HG03378 (cell line): Measurements from ENCODE around the gene MBNL1.
"Not testable (repeated sequence)": the region's sequence is repeated elsewhere in the genome, so short reads cannot be mapped to it uniquely, and the experiment has no call there.

ENCODE experiments used
- ATAC-seq: cut with Tn5 transposase; IDR thresholded peaks from one replicate; pipeline ENCODE4 v1.9.1; 2021; ENCODE audit warnings: mild to moderate bottlenecking, moderate library complexity; ENCODE audit not compliant: unreplicated experiment

The MBNL1 gene

DNA sequence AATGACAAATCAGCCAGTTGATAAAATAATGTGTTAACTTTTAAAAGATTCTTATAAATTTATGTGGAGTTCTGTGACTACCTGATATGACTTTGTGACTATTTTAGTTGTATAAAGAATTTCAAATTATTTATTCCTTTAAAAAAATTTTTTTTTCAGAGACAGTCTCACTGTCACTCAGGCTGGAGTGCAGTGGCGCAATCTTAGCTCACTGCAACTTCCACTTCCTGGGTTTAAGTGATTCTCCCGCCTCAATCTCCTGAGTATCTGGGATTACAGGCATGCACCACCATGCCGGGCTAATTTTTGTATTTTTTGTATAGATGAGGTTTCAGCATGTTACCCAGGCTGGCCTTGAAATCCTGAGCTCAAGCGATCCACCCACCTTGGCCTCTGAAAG, 48.5 kb downstream of the MBNL1 start:
- no peak for ATAC-seq

DNA sequence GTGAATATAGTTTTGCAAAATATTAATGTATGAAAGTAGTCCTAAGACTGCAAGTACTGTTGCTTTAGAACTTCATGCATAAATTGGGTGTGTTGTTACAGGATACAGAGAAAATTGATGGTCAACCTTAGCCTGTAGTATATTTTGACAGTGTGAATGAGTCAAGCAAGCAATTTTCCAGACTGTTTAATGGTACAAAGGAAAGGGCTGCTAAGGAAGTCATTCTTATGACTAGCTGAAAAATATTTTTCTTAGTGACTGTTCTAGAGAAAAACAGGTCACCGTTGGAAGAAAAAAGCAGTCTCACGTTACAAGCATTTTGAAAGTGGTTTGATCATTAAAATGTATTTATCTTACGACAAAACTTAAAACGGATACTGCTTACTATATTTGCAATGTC, 49.2 kb downstream of the MBNL1 start:
- no peak for ATAC-seq

DNA sequence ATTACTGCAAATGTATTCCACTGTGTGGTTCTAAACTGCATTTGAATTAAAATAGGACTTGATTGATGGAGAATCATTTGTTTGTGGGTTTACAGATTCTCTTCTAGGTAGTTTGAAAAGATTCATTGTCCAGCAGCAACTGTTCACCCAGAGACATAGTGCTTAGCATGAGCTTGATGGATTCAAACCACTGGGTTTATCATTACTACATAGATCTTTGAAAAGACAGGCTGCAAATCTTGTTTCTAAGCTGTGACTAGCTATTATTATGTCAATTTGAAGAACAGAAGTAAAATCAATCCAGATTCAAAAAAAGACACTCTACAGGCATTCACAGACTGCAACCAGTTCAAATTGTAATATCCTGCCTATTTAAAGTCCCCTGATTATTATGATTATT, 49.8 kb downstream of the MBNL1 start:
- no peak for ATAC-seq

DNA sequence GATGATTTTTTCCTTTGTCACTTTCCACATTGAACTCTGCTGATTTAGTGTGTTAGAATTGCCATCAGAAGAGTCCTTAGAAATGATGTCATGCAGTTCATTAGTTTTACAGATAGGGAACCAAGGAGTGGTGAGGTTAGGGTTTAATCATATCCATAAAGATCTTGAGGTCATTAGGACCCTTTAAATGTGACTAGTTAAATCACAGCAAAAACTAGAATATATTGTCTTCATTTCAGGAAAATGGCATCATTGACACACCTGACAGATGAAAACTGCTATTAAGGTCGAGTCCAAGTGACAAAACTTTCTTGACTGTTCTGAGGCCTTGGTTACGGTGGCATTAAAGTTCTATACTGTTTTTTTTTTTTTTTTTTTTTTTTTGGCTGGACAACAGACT, 50.5 kb downstream of the MBNL1 start:
- ATAC-seq = no peak

DNA sequence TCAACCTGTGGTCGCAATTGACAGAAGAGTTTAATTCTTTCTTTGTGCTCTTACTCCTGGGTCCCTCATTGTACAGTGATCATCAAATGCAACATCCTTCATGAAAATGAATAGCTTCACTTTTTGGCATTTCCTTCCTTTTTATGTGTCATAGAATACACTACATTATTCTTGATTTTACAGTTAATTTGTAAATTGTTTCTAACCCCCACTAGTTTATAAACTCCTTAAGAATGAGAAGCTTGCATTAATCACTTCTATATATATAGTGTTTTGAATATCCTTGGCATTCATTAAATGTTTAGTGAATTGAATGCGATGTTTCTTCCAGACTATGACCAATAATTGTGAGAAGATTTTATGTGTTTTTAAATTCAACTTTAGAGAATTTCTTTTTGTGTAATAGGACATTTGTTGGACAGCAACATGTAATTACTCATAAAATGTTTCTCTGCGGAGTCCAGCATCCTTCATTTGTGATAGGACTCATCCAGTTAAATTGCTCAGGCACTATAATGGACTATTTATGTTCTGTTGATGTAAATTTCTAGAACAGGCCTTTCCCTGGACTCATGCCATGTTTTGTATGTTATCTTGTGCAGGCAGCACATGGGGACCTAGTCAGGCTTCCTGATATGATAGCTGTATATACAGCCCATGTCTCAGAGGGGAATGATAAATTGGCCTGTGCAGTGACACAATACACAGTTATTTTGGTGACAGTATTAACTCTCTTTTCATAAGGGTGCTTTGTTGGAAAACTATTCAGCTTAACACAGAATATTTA, 51.3 kb downstream of the MBNL1 start:
- no peak for ATAC-seq

DNA sequence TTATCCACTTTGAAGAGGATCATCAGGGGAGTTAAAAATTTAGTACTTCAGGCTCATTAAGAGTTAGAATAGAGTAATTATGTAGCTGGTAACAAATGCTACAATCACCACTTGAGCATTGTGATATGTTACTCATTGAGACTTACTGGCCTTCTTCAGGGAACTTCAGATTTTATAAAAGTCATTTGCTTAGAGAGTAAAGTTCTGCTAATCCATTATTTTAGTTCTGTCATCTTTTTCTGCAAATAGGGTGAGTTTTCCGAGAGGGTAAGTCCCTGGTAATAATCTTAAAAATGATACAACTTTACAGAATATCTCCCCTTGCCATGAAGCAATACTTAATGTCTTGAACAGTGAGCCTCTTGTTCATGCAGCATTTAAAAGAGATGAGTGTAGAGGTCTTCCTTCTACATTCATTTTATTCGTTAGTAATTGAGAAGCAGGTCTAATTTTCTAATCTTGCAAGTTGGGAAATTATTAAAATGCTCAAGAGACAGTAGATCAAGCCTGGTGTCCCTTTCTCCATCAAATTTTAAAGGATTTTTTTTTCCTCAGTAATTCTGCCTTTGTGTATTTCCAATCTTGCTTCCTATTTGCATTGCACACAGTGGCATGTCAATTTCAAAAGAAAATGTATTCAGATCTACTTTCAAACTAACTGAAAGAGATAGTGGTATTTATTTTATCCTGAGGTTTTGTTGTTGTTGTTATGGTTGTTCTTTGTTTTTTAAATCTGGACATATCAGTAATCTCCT, 52.6 kb downstream of the MBNL1 start:
- no peak for ATAC-seq

DNA sequence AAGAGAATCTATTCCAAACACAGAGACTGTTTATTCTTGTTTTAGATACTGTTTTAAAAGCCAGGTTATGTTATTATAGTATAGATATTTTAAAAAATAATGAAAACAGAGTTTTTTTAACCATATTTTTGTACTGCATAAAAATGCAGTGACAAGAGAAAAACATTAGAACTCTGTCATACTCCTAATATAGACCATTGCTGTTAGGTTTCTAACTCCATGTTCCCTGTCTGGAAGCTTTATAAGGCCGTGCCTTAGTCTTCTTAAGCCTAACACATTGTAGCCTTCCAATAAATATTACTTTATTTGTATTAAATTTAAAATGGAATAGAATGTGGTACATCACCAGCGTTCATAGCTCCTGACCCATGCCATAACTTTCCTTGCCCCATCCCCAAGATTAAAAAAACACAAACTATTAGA, 53.2 kb downstream of the MBNL1 start:
- ATAC-seq = no peak

DNA sequence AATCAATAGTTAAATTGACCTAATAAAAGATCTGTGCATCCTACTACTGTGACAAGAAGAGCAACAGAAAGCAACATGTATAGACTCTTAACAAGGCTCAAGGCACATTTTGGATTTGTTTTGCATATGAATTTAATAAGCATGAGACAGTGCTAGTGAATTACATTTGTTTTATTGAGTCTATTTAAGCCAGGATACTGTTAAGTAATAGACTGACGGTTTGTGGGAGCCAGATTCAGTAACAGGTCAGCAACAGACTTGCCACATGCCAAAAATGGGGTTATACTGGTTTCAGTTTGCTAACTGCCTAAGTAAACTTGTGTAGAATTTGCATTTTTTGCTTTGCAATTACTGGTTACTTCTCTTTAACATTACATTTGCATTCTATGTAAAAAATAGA, 54.0 kb downstream of the MBNL1 start:
- no peak for ATAC-seq

DNA sequence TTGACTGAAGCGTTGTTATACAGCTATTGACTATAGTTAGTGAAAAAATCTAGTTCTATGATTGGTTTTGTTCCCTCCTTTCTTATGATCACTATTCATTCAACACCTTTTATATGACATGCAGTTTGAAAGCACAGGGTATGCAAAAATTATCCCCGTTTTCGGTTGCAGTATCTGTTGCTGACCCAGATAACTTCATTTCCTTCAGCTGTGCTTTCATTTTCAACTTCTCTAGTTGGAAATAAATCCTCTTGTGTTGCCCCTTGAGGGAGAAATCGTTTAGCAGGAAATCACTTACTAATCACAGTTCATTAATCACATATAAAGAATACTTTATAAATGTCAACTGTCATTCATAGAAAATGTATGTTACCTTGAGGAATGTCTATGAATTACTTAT, 55.1 kb downstream of the MBNL1 start:
- peak; percentile 72 for ATAC-seq

DNA sequence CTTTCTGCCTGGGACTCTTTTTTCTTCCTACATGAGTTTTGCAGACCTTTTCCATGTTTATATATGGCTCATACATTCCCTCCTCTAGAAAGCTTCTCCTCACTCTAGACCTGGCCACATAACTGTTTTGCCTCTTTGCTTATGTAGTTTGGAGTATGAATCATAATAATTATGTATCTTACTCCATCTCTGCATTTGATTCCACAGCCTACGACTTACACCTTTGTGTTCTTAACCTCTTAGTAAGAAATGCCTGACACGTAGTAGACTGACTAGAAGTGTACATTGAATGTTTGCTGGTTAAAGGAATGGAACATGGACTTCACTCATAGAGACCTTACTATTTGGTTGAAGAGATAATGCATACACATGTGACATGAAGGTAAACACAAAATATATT, 56.4 kb downstream of the MBNL1 start:
- no peak for ATAC-seq

DNA sequence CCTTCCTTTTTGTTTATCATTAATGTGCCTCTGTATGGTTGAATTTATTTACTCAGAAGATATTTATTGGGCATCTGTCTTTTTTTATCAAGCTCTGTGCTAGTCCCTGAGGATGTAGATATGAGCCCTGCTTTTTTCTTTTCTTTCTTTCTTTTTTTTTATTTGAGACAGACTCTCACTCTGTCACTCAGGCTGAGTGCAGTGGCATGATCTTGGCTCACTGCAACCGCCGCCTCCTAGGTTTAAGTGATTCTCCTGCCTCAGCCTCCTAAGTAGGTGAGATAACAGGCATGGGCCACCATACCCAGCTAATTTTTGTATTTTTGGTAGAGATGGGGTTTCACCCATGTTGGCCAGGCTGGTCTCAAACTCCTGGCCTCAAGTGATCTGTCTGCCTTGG, 58.5 kb downstream of the MBNL1 start:
- no peak for ATAC-seq

DNA sequence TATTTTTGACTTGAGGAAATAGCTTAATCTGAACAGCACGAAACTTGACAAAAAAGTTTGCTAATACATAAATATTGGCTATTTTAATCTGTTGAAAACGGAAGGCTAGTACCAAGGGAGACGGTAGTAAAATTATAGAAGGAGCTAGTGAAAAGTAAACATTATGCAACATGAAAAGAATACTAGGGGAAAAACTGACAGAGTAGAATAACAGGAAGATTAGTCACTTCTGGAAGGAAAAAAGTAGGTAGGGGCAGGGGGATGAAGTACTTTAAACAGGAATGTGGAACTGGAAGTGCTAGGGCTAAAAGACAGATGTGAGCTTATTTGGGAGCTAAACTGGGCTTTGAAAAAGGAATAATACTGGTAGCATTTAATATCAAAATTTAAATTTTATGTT, 60.1 kb downstream of the MBNL1 start:
- no peak for ATAC-seq

DNA sequence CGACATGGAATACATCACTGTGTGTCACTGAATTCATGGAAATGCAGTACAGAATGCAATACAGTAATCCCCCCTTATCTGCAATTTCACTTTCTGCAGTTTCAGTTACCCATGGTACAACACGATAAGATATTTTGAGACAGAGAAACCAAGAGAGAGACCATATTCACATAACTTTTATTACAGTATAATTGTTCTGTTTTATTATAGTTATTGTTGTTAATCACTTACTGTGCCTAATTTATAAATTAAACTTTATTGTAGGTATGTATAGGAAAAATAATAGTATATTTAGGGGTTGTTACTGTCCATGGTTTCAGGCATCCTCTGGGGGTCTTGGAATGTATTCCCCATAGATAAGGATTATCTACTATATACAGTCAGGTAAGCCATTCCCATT, 61.8 kb downstream of the MBNL1 start:
- no peak for ATAC-seq

DNA sequence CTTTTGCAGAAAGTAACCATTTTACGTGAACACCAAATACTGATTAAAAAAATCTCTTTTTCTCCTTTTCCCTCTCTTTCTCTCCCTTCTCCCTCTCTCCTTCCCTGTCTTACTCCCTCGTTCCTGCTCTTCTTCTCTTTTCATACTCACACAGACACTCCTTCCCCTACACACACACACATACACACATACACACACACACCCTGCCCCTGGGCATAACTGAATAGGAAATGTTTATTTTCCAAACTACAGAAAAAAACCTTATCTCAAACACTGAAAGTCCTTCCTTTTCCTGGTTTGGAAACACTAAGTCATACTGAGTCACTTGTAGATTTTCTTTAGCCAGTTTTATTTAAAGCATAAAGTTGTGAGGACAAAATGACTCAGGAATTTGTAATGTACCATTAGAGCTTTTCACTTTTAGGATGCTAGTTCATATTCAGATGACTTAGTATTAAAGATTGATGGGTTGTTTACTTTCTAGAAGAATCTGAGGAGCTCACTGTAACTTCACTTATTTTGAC, 62.4 kb downstream of the MBNL1 start:
- ATAC-seq = no peak

DNA sequence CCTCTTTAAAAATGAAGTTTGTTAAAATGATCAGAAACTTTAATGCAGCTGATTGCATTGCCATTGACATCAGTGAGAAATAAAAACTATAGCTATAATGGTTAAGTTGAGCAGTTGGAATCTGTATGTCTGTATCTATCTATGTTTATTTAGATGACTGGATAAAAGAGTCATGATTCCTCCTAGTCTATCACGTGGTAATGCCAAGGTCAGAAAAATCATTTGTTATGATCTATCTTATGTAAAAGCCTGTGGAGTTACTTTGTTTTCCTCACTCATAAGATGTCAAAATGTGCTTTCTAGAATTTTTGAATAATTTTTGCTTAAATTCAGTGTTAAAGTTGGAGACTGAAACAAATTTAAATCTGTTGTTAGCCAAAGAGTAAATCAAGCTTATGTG, 63.3 kb downstream of the MBNL1 start:
- ATAC-seq = no peak

DNA sequence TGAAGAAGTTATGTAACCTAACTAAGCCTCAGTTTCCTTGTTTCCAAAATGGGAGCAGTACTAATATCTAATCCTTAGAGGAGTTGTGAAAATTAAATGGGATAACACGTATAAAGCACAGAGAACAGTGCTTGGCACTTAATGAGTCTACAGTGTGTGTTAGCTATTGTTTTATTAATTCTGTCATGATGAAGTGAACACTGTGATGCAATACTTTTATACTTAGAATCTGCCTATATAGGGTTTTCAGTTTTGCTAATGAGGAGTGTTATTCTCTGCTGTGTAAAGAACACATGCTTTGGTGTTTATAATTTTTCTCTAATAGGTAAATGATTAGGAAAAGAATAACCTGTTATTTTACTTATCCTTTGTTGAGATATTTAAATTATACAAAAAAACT, 65.2 kb downstream of the MBNL1 start:
- no peak for ATAC-seq

DNA sequence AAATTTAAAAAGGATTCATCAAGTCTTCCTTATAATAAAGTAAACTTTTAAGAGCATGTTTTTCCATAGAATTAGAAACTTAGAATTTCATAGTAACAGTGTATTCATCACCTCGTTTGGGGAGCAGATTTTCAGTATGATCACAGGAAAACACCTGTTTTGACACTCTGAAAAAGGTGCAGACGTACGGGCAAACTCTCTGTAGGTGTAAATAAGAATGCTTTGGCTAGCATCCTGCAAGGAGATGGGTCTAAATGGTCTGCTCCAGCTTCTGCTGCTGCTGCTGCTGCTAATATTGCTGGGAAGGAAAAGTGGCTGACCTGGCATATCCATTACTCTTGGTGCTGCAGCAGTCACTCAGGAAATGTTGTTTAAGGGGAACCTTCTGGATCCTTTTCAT, 66.0 kb downstream of the MBNL1 start:
- no peak for ATAC-seq

DNA sequence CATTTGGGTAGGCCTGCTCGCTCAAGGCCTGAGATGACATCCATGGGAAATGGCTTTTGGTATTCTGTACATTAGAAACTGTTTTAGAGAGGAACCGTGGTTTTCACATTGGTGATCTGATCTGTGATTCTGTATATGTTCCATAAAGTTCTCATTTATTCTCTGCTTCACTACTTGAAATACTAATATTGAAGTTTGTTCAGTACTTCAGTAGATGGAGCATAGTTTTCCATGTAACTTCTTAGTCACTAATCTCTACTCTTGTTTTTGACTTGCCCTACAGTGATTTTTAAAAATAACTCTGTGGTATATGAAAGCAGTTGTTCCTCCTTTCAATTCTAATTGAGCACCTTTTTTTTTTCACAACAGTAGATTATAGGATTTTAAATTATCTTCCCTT, 66.5 kb downstream of the MBNL1 start:
- peak; percentile 54 for ATAC-seq

DNA sequence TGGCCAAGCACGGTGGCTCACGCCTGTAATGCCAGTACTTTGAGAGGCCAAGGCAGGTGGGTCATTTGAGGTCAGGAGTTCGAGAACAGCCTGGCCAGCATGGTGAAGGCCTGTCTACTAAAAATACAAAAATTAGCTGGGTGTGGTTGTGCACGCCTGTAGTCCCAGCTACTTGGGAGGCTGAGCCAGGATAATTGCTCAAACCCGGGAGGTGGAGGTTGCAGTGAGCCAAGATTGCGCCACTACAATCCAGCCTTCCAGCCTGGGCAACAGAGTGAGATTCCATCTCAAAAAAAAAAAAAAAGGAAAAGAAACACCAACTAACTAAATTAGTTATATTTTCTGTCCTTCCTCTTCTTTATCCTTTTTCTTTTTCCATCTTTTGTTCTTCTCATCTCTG, 68.6 kb downstream of the MBNL1 start:
- ATAC-seq = not testable (repeated sequence)

DNA sequence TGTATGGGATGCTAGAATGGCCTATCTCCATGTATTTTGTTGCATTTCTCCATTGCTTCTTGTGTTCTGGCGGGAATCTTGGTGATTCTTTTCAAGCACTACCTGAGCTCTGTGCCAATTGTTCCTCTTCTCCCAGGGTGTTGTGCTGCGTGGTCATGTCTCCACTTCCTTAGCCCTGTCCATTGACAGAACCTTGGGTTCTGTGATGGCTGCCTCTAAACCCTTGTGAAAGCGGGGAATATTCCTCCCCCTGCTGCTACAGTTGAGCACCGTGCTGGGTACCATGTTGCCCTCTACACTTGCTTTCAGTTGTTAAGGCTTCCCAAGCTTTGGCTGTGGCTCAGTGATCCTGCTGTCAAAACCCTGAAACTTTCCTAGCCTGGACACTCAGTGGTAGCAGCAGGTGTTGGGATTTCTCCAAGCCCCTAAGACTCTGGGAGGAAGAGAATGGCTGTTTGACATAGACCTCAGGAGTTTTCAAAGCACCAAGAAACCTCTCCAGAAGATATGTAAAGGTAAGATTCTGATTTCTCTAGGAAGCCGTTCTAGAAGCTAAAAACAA, 69.5 kb downstream of the MBNL1 start:
- ATAC-seq = no peak

DNA sequence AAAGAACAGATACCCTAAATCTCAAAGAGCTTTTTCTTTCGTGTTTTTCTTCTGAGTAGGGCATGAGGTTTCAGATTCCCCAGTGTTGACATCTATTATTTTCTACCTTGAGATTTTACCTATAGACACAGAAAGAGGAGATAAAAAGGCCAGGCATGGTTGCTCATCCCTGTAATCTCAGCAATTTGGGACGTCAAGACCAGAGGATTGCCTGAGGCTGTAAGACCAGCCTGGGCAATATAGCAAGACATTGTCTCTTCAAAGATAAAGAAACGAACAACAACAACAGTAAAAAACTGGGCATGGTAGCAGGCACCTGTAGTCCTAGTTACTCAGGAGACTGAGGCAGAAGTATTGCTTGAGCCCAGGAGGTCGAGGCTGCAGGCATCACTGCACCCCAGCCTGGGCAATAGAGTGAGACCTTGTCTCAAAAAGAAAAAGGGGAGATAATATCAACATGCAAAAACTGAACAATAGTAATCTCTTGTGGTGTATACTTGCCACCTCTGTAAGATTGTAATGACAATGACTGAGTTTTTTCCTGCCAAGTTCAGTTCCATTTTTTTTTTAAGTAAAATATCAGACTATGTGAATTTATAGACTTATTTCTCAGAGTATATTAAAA, 71.3 kb downstream of the MBNL1 start:
- ATAC-seq = no peak

DNA sequence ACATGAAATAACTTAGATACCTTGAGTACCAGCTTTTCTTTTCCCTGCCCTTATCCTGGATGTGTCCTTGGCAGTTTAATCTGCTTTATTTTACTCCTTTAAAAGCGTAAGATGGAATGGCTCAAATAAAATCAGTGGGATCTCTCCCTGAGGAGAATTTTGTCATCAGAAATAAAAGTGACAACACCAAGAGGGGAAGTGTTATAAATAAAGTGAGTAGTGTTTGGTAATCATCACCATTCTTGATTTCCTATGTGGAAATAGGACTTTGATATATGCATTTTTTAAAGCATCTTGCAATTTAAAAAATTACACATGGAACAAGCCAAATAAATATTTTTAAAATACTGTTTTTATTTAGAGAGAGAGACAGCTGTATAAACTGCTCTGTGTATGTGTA, 76.5 kb downstream of the MBNL1 start:
- ATAC-seq = no peak
